Ramos (cell line): ENCODE results near the gene VPS8.
"Not testable (repeated sequence)": the region's sequence is repeated elsewhere in the genome, so short reads cannot be mapped to it uniquely, and the experiment has no call there.

Experiments
- in situ Hi-C: fragments of 300-500 bp; cut with MboI; formaldehyde crosslinking; loops from one replicate; pipeline ENCODE4 v1.14.3; 2022; ENCODE audit warnings: low sequenced_read_pairs; ENCODE audit not compliant: unreplicated experiment

Gene VPS8

DNA sequence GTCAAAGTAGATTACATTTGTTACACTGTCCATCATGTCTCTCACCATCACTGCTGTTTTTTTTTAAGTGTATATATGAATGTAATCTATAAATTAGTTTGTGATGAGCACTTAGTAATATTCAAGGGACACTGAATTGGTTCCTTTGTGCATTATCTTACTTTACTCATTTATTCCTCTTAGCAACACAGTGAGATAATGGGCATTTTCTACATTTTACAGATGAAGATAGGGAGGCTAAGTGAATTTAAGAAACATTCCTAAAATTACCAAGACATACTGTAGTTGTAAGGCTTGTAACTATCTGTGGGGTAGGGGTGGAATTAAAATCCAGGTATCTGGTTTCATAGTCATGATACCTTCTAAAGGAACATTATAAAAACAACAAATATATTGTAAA is 33.9 kb downstream of the VPS8 start:
- in situ Hi-C loops, result no loop called here

DNA sequence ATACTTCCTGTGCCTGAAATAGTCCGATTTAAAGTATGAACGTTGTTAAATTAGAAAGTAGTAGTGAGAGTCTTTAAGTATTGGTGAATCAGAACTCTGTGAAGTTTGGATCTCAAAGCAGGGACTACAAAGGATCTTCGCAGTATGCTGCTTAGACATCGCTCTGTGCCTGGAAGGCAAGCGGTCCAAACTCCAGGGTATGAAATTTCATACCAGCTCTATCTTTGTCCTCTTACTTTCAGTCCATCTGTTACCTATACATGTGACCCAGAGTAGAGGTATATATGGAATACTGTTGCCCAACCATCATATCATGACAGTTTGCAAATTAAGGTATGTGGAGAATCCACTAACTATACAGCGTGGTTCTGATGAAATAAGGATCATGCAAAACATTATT is 34.5 kb downstream of the VPS8 start:
- in situ Hi-C loops, result no loop called here

DNA sequence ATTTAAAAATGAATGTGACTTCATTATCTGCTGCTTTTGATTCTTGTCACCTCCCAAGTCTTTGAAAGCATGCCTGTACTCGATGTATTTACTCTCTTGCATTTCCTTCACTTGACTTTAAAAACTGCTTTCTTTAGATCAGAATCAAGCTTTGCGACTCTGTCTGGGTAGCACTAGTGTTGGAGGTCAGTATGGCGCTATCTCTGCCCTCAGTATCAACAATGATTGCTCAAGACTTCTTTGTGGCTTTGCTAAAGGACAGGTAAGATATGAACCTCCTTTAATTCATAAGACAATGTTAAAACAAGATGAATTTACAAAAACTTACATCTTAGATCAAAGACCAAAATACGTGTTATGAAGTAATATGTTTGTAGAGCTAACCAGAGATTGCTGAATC is 37.0 kb downstream of the VPS8 start:
- in situ Hi-C loops, result no loop called here

DNA sequence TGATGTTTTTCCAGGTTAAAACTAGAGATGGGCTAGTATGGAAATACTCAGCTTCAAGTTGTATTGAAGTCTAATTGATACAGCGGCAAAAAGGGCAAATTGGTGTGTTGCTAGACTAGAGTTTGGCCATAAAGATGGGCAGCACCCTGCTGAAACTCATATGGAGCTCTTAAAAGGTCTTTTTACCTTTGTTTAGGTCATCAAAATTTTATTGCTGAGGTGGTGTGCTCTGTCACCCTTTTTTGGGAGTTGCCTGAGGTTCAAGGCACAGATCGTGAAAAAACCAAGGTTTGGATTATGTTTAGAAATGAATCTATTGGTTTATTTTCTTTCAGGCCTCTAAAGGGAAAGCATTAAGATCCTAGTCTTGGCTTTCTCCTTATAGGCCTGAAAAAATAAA is 38.2 kb downstream of the VPS8 start:
- in situ Hi-C loops, result no loop called here

DNA sequence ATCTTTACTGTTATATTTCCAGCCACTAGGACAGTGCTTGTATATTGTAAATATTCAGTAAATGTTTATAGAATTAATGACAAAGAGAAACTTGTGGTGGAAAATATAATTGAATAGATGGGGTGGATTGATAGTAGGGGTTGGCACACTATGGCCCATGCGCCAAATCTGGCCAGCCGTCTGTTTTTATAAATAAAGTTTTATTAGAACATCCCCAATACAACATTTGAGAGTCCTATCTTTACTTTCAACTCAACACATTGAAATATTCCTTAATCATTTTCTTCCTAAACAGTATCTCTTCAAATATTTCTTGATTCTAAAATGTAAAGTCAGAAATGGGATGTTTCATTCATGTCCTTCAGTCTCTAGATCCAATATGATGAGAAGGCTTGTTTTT is 45.1 kb downstream of the VPS8 start:
- in situ Hi-C loops, result no loop called here

DNA sequence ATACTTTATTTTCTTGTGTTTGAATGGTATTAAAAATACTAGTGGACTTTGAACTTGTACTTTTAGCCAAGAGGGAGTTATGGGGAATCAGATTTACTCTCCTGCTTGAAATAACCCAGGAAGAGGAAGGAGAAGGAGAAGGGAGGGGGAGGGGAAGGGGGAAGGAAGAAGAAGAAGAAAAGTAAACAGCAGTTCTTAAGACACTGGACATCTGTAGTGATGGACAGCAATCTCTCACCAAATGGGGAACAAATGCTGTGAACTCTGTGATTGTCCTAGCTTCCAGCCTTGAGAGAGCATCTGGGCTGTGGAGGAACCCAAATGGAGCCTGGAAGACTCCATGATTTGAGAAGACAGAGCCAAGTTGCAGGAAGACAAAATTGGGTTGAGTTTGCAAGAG is 52.0 kb downstream of the VPS8 start:
- in situ Hi-C loops, result no loop called here

DNA sequence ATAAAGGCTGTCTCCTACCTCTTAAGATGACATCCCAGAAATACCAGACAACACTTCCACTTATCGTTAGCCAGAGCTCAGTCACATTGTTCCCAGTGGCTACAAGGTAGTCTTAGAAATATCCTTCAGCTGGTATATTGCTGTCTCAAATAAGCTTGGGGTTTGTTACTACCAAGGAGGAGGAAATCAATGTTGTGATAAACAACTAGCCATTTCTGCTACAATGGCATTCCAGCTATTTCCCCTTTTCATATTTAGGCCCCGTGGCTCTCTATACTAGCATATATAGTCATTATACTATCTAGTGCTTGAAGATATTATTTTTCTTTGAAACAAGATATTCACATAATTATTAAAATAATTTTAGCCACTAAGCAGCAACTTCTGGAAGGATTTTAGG is 56.5 kb downstream of the VPS8 start:
- in situ Hi-C loops, result no loop called here

DNA sequence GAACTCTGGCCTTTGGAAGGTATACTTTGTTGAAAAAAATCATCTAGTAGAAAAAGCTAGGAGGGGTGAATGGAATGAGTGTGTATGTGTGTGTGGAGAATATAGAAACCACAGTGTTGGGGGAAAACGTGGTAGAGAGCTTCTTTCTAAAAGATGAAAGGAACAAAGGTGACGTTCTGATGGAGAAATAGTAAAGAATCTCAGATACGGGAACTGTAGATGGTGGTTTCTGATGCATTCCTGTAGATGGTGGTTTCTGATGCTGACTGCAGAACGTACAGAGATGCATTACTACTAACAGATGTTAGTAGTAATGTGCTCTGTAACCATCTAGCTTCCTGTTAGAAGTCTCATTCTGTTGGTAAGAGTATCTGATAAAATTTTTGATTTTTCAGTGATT is 60.2 kb downstream of the VPS8 start:
- in situ Hi-C loops, result loop anchor here (10.0 kb wide), 1 partner anchor 303 kb away; no protein-coding TSS in a partner anchor

DNA sequence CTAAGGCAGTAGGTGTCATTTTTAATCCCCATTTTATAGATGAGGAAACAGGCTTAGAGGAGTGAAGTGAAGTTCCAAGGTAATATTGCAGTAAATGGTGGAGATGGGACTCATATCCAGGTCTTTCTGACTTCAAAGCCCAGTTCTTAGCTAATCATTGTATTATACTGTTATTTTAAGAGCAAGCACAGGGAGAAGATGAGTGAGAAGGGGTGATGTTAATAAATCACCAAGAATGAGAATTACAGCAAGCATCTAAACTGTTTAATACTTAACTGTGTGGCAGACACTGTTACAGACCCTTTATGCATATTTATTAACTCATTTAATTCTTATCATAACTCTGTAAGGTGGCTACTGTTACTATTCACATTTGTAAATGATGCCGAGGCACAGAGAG is 61.2 kb downstream of the VPS8 start:
- in situ Hi-C loops, result loop anchor here (10.0 kb wide), 1 partner anchor 302 kb away; no protein-coding TSS in a partner anchor

DNA sequence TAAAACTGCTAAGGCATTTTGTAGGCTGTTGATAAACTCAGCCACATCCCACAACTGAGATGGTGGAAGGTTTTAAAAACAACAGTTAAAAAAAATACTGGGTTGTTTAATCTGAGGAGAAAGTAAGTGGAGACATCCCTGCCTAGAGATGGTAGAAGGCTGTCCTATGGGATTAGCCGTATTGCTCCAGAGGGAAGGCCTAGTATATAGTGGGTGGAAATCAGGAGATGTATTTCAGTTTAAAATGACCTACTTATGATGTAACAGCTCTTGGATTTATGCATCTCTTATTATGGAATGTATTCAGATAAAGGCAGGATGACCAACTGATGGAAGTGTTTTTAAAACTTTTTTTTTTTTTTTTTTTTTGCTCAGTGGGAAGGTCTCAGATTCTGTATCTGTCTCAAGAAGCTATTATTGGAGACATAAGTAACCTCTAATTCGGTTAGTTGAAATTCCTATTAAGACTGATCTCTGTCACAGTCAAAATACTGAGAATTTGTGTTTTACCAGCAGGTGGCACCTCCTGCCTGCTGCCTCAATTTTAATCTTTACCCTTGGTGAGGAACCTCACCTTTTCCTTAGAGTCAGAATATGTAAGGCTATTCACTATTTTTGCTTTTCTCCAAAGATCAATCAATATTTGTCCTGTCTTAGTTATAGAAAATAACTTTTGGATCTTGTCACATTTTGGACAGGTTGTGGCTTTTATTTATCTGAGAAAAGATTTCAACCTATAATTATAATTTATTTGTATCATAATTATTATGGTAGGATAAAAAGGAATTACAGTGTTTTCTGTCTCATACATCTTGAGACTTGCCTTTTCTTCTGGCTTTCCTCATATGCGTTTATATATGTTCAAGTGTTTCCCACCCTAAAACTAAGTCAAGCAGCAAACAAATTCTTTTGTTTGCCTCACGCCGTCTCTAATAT is 63.0 kb downstream of the VPS8 start:
- in situ Hi-C loops, result loop anchor here (10.0 kb wide), 1 partner anchor 300 kb away; no protein-coding TSS in a partner anchor

DNA sequence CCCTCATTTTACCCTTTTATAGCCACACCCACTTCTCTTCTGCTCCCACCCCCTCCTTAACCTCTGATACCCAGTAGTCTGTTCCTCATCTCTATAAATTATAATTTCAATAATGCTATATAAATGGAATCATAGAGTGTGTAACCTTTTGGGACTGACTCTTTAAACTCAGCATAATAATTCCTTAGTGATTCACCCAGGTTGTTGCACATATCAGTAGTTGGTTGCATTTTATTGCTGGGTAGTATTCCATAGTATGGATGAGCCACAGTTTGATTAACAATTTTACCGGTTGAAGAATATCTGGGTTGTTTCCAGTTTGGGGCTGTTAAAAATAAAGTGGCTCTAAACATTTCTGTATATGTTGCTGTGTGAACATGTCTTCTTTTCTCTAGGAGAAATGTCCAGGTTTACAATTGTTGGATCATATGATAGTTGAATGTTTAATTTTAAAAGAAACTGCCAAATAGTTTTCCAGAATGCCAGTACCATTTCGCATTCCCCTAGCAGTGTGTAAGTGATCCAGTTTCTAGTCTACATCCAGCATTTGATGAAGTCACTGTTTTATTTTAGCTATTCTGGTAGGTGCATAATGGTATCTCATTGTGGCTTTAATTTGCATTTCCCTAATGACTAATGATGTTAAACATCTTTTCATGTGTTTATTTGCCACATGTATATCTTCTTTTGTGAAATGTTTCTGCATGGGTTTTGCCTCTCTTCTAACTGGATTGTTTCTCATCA is 68.5 kb downstream of the VPS8 start:
- in situ Hi-C loops, result no loop called here

DNA sequence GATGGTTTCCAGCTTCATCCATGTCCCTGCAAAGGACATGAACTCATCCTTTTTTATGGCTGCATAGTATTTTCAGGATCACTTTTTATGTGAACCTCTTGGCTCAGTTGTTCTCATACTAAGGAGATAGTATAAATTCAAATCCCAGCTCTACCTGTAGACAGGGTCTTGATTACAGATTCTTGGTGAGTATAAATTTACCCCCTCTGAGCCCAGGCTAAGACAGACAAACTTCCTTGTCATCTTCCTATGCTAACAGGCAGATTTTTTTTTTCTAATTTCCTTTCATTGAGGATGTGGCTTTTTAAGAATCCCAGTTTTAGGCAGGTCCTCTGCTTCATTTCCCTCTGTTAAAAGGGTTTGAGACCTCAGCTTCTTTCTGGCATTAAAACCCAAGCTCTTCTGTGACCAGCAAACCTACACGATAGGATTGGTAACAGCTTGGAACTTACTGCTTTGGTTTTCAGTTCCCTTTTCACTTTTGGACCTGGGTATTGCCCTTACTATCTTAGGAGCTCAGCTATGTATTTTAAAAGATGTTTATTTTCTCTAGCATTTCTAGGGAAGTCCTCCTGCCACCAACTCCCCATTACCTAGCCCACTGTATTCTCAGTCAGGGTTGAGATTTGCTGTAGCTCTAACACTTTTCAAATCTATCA is 72.5 kb downstream of the VPS8 start:
- in situ Hi-C loops, result no loop called here

DNA sequence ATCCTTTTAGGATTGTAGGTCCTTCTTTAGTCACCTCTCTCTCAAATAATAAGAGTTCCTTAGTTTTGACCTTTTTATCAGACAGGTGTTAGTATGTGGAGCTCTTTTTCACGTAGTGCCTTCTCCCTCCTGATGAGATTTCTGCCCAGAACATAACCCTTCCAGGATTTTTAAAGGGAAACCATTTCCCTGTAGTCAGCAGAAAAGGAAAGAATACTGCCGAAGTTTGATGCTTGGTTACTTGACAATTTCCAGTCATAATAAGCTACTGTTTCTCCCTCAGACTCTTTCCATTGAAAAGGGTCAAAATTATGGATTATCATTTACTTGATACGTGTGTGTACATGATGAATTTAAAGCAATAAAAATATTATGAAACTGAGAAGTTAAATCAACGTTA is 73.1 kb downstream of the VPS8 start:
- in situ Hi-C loops, result no loop called here

DNA sequence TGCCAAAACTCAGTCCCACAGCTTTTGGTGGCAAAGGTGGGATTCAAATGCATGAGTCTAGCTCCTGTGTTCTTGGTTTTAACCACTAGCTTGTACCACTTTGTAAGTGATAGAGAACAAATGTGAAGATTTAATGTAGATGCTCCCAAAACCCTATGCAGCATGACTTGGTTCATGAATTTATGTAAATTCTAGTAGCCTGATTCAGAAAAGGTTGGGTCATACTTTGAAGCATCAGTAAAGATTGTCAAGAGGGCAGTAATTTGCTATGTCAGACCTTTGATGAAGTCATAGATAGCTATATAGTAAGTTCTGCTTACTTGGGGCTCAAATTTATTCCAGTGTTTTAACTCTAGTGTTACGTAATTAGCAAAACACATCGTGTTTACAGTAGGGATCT is 75.6 kb downstream of the VPS8 start:
- in situ Hi-C loops, result no loop called here

DNA sequence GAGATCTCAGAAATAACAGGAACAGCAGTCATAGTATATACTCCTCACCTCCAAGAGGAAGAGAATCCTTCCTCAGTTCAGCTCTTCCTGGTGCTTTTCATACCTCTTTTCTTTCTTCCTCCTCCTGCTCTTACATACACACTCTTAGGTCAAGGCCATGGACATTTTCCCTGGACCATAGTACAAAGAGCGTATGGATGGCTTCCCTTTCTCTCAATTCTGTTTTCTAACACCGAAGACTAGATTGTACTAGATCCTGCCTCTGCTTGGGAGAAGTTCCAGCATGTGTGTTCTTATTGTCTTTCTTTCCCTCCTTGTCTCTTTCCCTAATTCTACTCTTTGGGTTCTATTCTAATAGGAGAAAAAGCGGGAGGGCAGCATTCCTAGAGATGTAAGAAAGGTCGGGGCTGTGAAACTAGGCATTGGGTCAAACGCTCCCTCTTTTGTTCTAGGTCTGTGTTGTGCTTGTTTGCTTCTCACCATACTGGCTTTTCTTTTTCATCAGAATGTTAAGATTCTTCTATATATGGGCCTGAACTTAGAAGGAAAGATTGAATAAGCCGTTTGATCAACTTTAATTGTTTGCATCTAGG is 77.4 kb downstream of the VPS8 start:
- in situ Hi-C loops, result no loop called here

DNA sequence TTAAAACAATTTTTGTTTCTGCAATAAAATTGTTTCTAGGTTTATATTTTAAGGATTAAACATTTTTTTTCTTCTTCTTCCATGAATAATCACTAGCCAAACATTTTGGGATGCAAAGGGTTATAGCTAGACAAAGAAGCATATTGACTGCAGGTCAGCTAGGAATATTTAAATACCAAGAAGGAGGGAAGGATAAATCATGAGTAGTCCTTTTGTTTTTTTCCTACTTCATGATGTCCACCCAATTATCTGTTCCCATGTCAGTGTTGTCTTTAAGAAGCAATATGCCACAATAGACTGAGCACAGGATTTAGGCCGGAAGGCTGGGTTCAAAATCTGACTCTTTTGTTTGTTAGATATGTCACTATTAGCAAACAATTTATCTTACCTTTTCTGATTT is 82.1 kb downstream of the VPS8 start:
- in situ Hi-C loops, result no loop called here

DNA sequence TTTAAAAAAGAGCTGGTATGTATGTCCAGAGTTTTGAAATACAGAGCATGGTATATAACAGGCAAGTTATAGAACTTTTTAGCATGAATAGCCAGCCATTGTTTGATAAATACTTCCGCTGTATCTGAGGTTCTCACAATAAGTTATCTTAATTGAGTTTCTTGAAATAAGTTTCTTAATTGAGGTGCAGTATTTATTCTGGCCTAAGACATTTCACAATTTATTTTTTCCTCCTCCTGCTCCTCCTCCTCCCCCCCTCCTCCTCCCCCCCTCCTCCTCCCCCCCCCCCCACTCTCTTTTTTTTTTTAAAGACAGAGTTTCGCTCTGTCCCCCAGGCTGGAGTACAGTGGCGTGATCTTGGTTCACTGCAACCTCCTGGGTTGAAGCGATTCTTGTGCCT is 83.4 kb downstream of the VPS8 start:
- in situ Hi-C loops, result no loop called here

DNA sequence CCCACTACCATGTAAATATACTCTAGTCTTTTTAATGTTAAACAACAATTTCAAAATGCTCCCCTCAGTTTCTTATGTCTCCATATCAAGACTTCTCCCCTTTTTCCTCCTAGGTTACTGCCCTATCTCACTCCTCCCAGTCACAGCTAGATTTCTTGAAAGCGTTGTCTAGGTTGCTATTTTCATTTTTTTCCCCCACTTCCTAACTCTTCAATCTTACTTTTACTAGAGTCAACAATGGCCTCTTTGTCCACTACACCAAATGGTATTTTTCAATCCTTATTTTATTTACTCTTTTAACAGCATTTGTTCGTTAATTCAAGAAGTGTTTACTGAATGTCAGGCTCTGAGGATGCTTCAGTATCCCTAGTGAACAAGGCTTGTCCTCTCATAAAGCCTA is 84.4 kb downstream of the VPS8 start:
- in situ Hi-C loops, result no loop called here

DNA sequence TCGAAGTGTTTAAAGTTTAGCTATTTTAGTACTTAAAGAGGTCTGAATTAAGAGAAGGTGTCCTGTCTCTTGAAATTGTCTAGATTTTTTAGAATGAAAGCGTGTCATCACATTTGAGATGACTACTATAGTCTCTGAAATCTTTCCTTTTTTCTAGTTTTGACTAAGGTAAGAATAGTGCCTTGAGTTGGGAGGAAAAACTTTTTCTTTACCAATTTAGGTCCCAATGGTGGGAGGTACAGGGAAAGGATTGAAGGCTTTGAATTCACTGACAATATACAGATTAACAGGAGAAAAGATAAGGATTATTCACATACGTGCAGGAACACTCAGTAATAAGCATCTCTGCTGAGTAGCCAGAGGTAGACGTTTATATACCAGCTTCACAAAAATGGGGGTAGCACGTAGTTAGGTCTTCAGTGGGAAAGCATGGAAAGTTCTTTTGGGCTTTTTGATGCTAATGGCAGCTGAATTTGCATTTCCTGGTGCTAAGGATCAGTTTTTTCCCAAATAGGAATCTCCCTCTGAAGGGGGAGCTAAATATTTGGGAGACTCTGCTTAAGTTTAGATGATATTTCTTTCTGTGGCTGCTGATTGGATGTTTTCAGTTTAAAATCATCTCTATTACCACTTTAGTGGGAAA is 88.1 kb downstream of the VPS8 start:
- in situ Hi-C loops, result no loop called here

DNA sequence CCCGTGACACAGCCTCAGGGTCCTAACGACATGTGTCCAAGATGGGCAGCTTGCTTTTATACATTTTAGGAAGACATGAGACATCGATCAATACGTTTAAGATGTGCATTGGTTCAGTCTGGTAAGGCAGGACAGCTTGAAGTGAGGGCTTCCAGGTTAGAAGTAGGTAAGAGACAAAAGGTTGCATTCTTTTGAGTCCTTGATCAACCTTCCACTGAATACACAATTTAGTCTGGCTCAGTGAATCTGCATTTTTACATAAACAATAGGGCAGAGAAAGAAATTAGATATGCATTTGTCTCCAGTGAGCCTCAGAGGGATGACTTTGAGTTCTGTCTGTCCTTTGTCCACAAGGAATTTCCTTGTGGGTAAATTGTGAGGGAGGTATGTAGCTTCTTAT is 95.1 kb downstream of the VPS8 start:
- in situ Hi-C loops, result not testable (repeated sequence)
